NCI-H345 treated with DMSO at 0.1 percent for 48 hours (cell line): ENCODE results near the gene RALY.
A peak's percentile ranks its signal among the peaks of the same experiment; 100 is the strongest.

Source experiments
- DNase-seq: peaks from one replicate; lab custom pipeline; 2025; ENCODE audit not compliant: unreplicated experiment; lab: John Stamatoyannopoulos, UW

Gene RALY

GRCh38 chr20:34100576-34100975 is 106.9 kb downstream of the RALY start:
- no peak for DNase-seq

- DNase-seq: no peak
Observed at GRCh38 chr20:34102342-34102741, 108.6 kb downstream of the RALY start.

- no peak for DNase-seq
Observed at GRCh38 chr20:34104059-34104458, 110.3 kb downstream of the RALY start.

- DNase-seq: no peak
Observed at GRCh38 chr20:34105978-34106675, 112.4 kb downstream of the RALY start.

- no peak for DNase-seq
Observed at GRCh38 chr20:34108616-34109174, 115.0 kb downstream of the RALY start.

- no peak for DNase-seq
Observed at GRCh38 chr20:34109442-34109841, 115.7 kb downstream of the RALY start.

- no peak for DNase-seq
Observed at GRCh38 chr20:34110025-34110744, 116.5 kb downstream of the RALY start.

GRCh38 chr20:34110745-34111641 is 117.3 kb downstream of the RALY start:
- DNase-seq: no peak

GRCh38 chr20:34111702-34112599 is 118.2 kb downstream of the RALY start, which contains the start of gene EIF2S2:
Gene EIF2S2, minus strand, starts transcription at chr20:34112243. Its CDS starts 133 bp downstream, at chr20:34112110.
- DNase-seq: peak; percentile 99

- peak; percentile 56 for DNase-seq
Observed at GRCh38 chr20:34112600-34113101, 118.9 kb downstream of the RALY start.

GRCh38 chr20:34114809-34115208 is 121.1 kb downstream of the RALY start:
- no peak for DNase-seq

- DNase-seq: no peak
Observed at GRCh38 chr20:34115232-34115631, 121.5 kb downstream of the RALY start.

- DNase-seq: no peak
Observed at GRCh38 chr20:34120213-34120612, 126.5 kb downstream of the RALY start.

- no peak for DNase-seq
Observed at GRCh38 chr20:34122274-34122980, 128.7 kb downstream of the RALY start.

- no peak for DNase-seq
Observed at GRCh38 chr20:34123309-34123708, 129.6 kb downstream of the RALY start.

- DNase-seq: no peak
Observed at GRCh38 chr20:34124469-34125249, 130.9 kb downstream of the RALY start.

GRCh38 chr20:34127792-34128191 is 134.1 kb downstream of the RALY start:
- no peak for DNase-seq

GRCh38 chr20:34129518-34130162 is 135.9 kb downstream of the RALY start:
- DNase-seq: peak; percentile 83
